Measurements from ENCODE around the gene ZNF79. TPM values are rescaled to one million over a fixed set of nuclear protein-coding genes. Genes with fewer than 3 reads are reported as not detected.

ZNF79 gene
- total and polyA plus RNA-seq, 2 of the 8 experiments (the other 6 are each of a cell fraction or from before 2014, with no cell fraction given), result 2.4 to 7.4 TPM

GRCh38 chr9:127450830-127451607, 26.8 kb downstream of the ZNF79 start, which contains the start of the genes LRSAM1 and RPL12 (continued):
- TF ChIP-seq CTCF (IDR thresholded peaks at IDR 0.05; ENCODE audit: control extremely low read depth in 1 of 3, insufficient read depth in 1 of 3, low read depth in 1 of 3, low read length in 3 of 3), result no peak
- peak; percentile 99 for TF ChIP-seq POLR2AphosphoS5 (IDR thresholded peaks at IDR 0.05; ENCODE audit: low read depth, low read length)
- TF ChIP-seq, protein P1, sequence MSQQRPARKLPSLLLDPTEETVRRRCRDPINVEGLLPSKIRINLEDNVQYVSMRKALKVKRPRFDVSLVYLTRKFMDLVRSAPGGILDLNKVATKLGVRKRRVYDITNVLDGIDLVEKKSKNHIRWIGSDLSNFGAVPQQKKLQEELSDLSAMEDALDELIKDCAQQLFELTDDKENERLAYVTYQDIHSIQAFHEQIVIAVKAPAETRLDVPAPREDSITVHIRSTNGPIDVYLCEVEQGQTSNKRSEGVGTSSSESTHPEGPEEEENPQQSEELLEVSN (IDR thresholded peaks at IDR 0.05), result peak; percentile 43; the same call in 1 of the 2 replicates
- no peak for TF ChIP-seq CHD7 (IDR thresholded peaks at IDR 0.05; ENCODE audit: insufficient replicate concordance, low read length)
- TF ChIP-seq POLR2A (IDR thresholded peaks at IDR 0.05; ENCODE audit: control extremely low read depth in 1 of 2, low read depth in 2 of 2, low read length in 2 of 2), result peak; percentile 100
- no peak for TF ChIP-seq ZNF274 (IDR thresholded peaks at IDR 0.05; ENCODE audit: borderline replicate concordance, extremely low read depth, low read length)
- TF ChIP-seq JUN (IDR thresholded peaks at IDR 0.05; ENCODE audit: low read depth, low read length), result no peak

All from H1 (cell line).